GM13977 (cell line): ENCODE data around the gene CNOT8.

ENCODE experiments used
- DNase-seq: peaks from one replicate; pipeline ENCODE4 v3.0.0; 2012; ENCODE audit warnings: low spot score
- in situ Hi-C: fragments of 300-500 bp; cut with MboI; formaldehyde crosslinking; loops from one replicate; pipeline ENCODE4 v1.12.0; 2022; ENCODE audit warnings: low sequenced_read_pairs, low pct_unique_long_range_greater_than_20kb, mixed read lengths, inconsistent platforms; ENCODE audit not compliant: unreplicated experiment
- TF ChIP-seq, protein P1 (sequence below): IDR thresholded peaks from 2 replicates; pipeline ENCODE4 v1.5.1; 2012; ENCODE audit warnings: mild to moderate bottlenecking, control low read depth; ENCODE audit not compliant: insufficient read depth; ENCODE audit errors: extremely low read depth, missing control alignments

Gene CNOT8

DNA sequence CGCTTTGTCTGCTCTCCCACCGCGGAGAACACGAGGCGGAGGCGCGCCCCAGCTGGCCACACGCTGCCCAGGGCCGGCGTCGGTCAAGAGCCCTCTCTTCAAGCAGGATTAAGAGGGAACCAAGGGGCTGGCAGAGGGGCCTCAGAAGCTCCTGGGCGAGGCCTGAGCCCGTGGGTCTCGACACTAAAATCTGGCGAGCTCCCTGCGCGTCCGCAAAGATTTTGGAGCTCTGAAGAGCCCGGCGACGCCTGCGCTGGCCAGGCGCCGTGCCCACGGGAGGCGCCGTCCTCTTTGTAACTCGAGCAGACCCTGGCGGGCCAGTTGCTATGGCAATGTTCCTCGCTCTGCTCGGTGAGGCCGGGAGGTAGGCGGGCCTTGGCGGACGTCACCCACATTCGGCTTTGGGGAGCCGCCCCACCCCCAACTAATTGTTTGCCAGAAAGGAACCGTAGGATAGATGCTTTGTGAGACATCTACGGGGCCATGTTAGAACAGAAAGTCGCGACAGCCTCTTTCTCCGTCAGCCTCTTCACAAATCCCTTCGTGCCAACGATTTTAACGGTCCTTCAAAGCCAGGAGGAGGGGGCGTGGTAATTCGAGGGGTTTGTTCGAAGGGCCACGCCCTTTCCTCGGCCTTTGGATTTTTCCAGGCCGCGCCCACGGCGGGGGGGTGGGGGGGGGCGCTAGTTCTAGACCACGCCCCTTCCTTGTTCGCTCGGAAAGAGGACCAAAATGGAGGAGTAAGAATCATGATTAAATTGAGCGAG is 714 bp upstream of the CNOT8 start:
- peak; percentile 88 for DNase-seq
- in situ Hi-C loops: no loop called here
- TF ChIP-seq, protein P1, sequence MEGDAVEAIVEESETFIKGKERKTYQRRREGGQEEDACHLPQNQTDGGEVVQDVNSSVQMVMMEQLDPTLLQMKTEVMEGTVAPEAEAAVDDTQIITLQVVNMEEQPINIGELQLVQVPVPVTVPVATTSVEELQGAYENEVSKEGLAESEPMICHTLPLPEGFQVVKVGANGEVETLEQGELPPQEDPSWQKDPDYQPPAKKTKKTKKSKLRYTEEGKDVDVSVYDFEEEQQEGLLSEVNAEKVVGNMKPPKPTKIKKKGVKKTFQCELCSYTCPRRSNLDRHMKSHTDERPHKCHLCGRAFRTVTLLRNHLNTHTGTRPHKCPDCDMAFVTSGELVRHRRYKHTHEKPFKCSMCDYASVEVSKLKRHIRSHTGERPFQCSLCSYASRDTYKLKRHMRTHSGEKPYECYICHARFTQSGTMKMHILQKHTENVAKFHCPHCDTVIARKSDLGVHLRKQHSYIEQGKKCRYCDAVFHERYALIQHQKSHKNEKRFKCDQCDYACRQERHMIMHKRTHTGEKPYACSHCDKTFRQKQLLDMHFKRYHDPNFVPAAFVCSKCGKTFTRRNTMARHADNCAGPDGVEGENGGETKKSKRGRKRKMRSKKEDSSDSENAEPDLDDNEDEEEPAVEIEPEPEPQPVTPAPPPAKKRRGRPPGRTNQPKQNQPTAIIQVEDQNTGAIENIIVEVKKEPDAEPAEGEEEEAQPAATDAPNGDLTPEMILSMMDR: peak; percentile 19

- TF ChIP-seq, protein P1: no peak
- no peak for DNase-seq
Observed at GRCh38 chr5:154858972-154859871, 795 bp downstream of the CNOT8 start.

DNA sequence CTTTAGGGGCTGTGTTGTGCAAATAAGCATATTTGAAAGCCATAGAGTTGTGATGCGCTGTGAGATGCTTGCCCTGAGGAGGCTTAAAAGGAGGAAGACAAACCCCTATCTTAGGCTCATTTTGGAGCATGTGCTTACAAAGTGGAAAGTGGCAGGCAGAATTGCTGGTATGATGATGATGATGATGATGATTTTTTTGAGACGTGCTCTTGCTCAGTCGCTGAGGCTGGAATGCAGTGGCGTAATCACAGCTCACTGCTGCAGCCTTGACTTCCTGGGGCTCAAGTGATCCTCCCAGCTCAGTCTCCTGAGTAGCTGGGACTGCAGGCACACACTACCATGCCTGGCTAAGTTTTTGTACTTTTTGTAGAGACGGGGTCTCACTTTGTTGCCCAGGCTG is 1.7 kb downstream of the CNOT8 start:
- DNase-seq: no peak
- TF ChIP-seq, protein P1: no peak
- in situ Hi-C loops: no loop called here

More at GRCh38 chr5:154858972-154859871, 795 bp downstream of the CNOT8 start:
- in situ Hi-C loops: no loop called here

- TF ChIP-seq, protein P1: no peak
- DNase-seq: no peak
- in situ Hi-C loops: no loop called here
Observed at GRCh38 chr5:154860765-154861164, 2.3 kb downstream of the CNOT8 start.

DNA sequence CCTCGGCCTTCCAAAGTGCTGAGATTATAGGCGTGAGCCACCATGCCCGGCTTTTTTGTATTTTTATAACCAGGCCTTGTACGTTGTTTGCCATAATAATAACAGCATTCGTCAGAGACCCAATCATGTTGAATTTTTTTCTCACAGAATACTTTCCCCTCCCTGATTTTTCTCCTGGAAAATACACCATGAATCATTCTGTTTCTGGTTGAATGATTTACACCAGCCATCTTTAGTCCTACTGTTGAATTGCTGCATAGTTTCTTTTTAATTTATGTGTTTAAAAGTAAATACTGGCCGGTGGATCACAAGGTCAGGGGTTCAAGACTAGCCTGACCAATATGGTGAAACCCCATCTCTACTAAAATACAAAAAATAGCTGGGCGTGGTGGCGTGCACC is 3.5 kb downstream of the CNOT8 start:
- TF ChIP-seq, protein P1: no peak
- in situ Hi-C loops: no loop called here
- no peak for DNase-seq

GRCh38 chr5:154862766-154863165 is 4.3 kb downstream of the CNOT8 start:
- TF ChIP-seq, protein P1: no peak
- in situ Hi-C loops: no loop called here
- no peak for DNase-seq
